Vagina (tissue), 2 donors: ENCODE measurements around the gene TBC1D22A.

Source experiments
- CTCF ChIP-seq, 3 experiments: fragments of 450-650 bp in 2 of 3; fragments of 200-600 bp in 1 of 3; sonication (generic) in 1 of 3; IDR thresholded peaks; one replicate each; pipeline ENCODE4 v1.5.1; 2017 to 2019; ENCODE audit warnings: antibody characterized with exemption in 3 of 3, mild to moderate bottlenecking in 2 of 3, moderate library complexity in 2 of 3
- POLR2AphosphoS5 ChIP-seq, 2 donors: sonication (generic); formaldehyde crosslinking; IDR thresholded peaks; one replicate each; pipeline ENCODE4 v1.9.0; 2017; ENCODE audit warnings: antibody characterized with exemption in 2 of 2, mild to moderate bottlenecking in 2 of 2, low read depth in 1 of 2; ENCODE audit not compliant: insufficient read depth in 1 of 2

- TF ChIP-seq POLR2AphosphoS5 (IDR thresholded peaks at IDR 0.05; ENCODE audit: insufficient read depth in 1 of 2, low read depth in 1 of 2), result no peak
- TF ChIP-seq CTCF (IDR thresholded peaks at IDR 0.05), result no peak
Measured at GRCh38 chr22:46766611-46767010, 4.2 kb downstream of the TBC1D22A start.
